Cerebellar nuclear complex (tissue), 1 donor: ENCODE data around the gene C17orf114.
"Not testable (repeated sequence)": the region's sequence is repeated elsewhere in the genome, so short reads cannot be mapped to it uniquely, and the experiment has no call there.

ENCODE experiments used
- DNase-seq, 2 experiments: peaks; one replicate each; lab custom pipeline; 2025; lab: John Stamatoyannopoulos, UW

C17orf114 gene

DNA sequence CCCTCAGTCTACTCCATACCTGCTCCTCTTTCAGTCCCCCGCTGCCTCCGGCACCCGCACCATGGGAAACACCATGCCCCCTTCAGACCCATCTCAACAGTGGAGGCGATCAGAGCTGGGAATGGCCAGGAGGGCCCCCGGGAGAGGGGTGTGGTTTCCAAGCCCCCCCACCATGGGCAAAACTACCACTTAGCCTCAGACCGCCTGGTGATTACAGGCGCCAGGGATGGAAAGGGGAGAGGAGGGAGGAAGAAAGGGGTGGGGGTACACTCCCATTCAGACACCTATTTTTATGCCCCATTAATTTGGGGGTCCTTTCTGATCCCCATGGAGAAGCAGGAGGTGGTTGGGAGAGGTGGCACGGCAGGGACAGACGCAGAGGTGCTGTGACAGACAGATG is at the start of gene C17orf114:
Gene C17orf114 (minus strand): TSS at position 101 of the 400 bp plus-strand sequence.
- DNase-seq, result no peak

DNA sequence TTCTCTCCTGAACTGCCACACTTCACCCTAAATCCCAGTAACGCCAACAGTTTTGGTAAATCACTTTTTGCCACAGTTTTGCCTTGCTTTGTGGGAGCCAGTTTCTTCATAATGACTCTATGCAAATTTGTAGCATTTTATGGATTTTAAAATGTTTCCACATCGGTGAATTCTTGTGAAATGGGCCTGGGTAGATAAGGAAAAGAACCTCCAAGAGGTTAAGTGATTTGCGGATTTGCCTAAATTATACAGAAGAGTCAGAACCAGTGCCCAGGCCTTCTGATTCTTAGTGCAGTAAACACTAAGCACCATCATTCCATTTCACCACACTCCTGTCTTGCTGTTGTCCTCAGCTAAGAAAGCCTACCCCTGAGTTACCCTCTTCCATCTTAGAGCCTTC is 49.0 kb upstream of the C17orf114 start:
- DNase-seq, result no peak

- DNase-seq, result no peak
Observed at GRCh38 chr17:4850246-4850645, 48.1 kb upstream of the C17orf114 start.

DNA sequence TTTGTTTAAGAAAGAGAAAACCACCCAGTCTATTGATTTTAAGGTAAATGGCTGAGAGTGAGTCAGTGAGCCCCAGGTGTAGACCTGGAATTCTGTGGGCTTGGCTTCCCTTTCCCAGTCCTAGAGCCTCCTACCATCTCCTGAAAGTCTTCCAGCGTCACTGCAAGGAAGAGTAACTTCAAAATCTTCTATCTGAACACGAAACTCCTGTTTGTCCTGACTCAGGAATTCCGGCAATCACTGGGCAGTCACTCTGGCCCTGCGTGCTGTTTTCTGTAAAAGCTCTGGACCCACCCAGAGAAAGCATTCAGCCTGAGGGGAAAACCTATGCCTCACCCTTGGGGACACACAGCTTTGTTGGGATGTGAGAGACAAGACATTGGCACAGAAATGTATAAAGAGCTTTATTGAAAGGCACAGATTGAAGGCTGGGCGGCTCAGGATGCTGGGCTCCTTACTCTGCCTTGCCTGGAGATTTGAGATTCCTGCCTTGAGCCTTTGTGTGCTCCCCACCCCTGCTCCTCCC is 46.9 kb upstream of the C17orf114 start:
- DNase-seq, result no peak

GRCh38 chr17:4846635-4847390 is 44.7 kb upstream of the C17orf114 start:
- no peak for DNase-seq

DNA sequence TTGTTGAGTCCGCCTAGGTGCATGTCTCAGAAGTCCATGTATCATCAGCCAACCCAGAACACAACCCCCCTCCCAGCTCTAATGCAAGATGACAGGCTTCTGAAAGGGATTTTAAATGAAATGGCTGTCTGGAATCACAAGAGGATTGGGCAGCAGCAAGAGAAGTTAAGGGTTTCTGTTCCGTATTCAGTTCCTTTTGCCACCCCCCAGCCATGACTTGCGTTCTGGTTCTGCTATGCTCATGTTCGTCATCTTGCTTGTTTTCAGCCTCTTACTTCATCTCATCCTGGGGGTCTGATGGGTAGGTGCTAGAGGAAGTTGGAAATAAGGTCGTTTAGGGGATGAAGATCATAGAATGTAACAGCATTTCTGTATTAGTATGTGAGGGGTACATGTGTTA is 43.0 kb upstream of the C17orf114 start:
- no peak for DNase-seq

- DNase-seq, result no peak
Observed at GRCh38 chr17:4843321-4844000, 41.3 kb upstream of the C17orf114 start.

DNA sequence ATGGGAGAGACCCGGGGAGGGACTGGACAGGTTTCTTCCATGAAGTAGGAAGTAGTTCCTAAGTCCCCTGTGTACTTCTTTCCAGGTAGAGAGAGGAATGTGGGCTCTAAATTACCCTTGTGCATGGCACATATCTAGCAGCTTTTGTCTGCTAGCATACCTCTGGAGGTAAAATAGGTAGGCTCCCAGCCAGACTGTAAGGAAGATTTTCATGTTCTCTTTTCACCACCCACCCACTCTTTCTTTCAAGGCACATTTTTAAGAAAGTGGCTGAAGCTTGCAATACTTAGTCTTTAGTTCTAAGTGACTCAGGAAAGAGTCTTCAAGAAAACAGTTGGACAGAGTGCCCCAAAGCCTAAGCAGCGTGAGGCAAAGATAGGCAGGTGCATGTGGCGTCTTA is 40.2 kb upstream of the C17orf114 start:
- no peak for DNase-seq

DNA sequence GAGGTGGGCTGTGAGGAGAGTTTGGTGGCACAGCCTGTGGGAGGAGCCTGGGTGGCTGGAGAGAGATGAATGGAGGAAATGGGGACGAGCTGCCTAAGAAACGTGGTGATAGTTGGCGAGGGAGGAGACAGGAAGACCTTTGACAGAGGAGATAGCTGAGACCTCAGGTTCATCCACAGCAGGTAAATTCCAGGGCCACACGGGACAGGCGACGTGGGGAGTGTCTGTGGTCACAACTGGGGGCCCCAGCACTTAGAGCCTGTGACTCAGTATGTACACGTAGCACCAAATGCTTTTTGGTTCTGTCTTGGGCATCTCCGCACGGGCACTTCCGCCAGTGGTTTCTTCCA is 38.7 kb upstream of the C17orf114 start:
- DNase-seq, result no peak

- no peak for DNase-seq
Observed at GRCh38 chr17:4839965-4840892, 38.1 kb upstream of the C17orf114 start.

GRCh38 chr17:4839221-4839620 is 37.1 kb upstream of the C17orf114 start:
- no peak for DNase-seq

DNA sequence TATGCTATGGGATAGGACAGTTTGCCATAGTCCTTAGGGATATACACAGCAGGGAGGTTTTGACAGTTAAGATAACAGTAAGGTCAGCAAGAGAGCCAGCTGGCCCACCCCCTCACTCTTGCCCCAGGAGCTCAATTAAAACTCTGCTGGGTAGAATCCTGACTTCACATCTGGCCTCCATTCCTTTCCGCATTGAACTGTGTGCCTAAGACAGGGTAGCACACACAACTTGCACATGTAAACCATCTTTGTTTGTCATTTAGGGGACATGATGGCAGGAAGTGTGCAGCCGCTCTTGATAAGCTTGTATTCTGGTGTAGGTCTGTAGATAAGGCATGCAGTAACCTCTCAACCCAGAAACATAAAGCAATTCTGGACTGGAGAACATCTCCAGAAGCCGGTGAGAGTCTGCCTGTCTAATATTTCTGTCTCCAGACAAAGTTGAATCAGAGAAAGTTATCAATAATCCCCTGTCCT is 36.2 kb upstream of the C17orf114 start:
- no peak for DNase-seq

GRCh38 chr17:4837471-4838308 is 35.6 kb upstream of the C17orf114 start:
- no peak for DNase-seq

DNA sequence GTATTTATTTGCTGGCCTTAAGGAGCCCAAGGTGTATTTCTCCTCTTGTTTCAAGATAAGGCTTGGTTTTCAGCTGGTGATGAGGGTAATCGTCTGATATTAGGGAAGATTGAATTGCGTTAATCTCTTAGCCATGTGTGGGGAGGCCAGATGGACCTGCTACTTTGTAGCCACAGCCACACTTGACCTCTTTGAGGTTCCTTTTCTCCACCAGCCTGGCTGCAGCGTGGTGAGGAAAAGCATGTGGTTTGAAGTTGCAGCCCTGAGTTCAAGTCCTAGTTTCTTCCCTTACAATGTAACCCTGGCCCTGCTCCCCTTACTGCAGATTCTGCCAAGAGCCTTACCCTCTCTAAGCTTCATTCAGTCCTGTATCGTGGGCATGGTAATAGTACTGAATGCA is 34.1 kb upstream of the C17orf114 start:
- DNase-seq, result no peak

DNA sequence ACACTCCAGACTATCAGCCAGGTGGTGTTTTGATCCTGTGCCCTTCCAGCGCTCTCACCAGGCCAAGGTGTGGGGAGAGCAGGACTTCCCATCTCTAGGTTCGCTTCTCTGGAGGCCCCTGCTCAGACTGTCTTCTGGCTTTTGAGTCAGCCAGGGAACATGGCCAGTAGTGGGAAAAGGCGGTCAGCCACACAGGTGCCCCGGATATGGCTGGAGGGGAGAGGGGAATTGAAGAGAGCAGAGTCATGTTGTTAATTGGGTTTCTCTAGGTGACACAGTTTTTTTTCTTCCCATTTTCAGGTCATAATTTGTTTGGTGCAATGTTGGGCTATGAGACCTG is 32.5 kb upstream of the C17orf114 start:
- DNase-seq, result no peak

- no peak for DNase-seq
Observed at GRCh38 chr17:4833941-4834680, 32.0 kb upstream of the C17orf114 start.

- peak; percentile 15 to 55 for DNase-seq
Observed at GRCh38 chr17:4833178-4833940, 31.2 kb upstream of the C17orf114 start, which contains the start of gene MINK1. TSS of gene MINK1 (plus strand) at chr17:4833340. CDS start at chr17:4833584, 244 bp downstream.

DNA sequence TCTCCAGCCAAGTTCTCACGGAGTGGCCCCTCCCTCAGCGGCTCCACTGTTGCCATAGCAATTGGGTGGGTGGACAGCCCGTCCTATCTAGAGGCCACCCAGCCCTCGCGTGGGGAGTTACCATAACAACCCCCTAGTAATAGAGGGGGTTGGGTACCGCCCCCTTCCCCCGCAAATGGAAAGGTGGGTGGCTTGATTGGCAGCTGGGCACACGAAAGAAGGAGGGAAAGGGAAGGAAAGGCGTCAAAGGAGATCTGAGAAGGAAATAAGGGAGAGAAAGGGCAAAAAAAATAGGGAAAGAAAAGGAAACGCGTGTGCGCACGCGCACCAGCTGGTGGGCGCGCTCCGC is 30.7 kb upstream of the C17orf114 start:
- not testable (repeated sequence) for DNase-seq

GRCh38 chr17:4827399-4827798 is 25.3 kb upstream of the C17orf114 start:
- no peak for DNase-seq
